WTC11 (cell line): ENCODE data around the gene GALNT7. TPM values are rescaled to one million over a fixed set of nuclear protein-coding genes. Genes with fewer than 3 reads are reported as not detected.

Source experiments
- ATAC-seq: fragments of 200-7000 bp; cut with Tn5 transposase; 2 replicates; pipeline ENCODE4 v1.10.0; 2021; ENCODE audit warnings: mild to moderate bottlenecking, moderate library complexity
- CTCF ChIA-PET: fragments of 300-600 bp; sonication (Branson Sonifier 250); formaldehyde crosslinking; loops from one replicate; lab custom pipeline; 2021; ENCODE audit warnings: antibody characterized with exemption; lab: Charles Lee
- POLR2A ChIA-PET: fragments of 350-600 bp; sonication (Branson Sonifier 250); formaldehyde crosslinking; loops from one replicate; lab custom pipeline; 2021; ENCODE audit warnings: antibody characterized with exemption; lab: Charles Lee
- DNase-seq: peaks from one replicate; pipeline ENCODE4 v3.0.0; 2021; ENCODE audit warnings: low spot score
- H3K27ac Mint-ChIP-seq: 2 replicates; pipeline ENCODE4 v1.8.0; 2021; ENCODE audit warnings: mixed read lengths
- H3K27me3 Mint-ChIP-seq: 2 replicates; pipeline ENCODE4 v1.8.0; 2021; ENCODE audit warnings: low read depth, mild to moderate bottlenecking, moderate library complexity, mixed read lengths
- H3K36me3 Mint-ChIP-seq: 2 replicates; pipeline ENCODE4 v1.8.0; 2021; ENCODE audit warnings: mixed read lengths
- H3K4me1 Mint-ChIP-seq: 2 replicates; pipeline ENCODE4 v1.8.0; 2022; ENCODE audit warnings: mixed read lengths
- H3K4me3 Mint-ChIP-seq: 2 replicates; pipeline ENCODE4 v1.8.0; 2021; ENCODE audit warnings: mild to moderate bottlenecking, moderate library complexity, mixed read lengths
- H3K9me3 Mint-ChIP-seq: 2 replicates; pipeline ENCODE4 v1.8.0; 2021; ENCODE audit warnings: mixed read lengths
- ATF1 ChIP-seq: sonication (generic); formaldehyde crosslinking; IDR thresholded peaks from 2 replicates; pipeline ENCODE4 v1.8.1; 2023; ENCODE audit warnings: mild to moderate bottlenecking, moderate library complexity, missing genetic modification reagents
- CREB1 ChIP-seq: sonication (generic); formaldehyde crosslinking; IDR thresholded peaks from 2 replicates; pipeline ENCODE4 v1.8.0; 2023; ENCODE audit warnings: mild to moderate bottlenecking, missing genetic modification reagents
- CREM ChIP-seq: sonication (generic); formaldehyde crosslinking; IDR thresholded peaks from 2 replicates; pipeline ENCODE4 v1.8.1; 2022; ENCODE audit warnings: mild to moderate bottlenecking, missing genetic modification reagents, moderate library complexity
- E2F1 ChIP-seq: sonication (generic); formaldehyde crosslinking; IDR thresholded peaks from 2 replicates; pipeline ENCODE4 v1.8.0; 2022; ENCODE audit warnings: mild to moderate bottlenecking, missing genetic modification reagents
- ETV6 ChIP-seq: sonication (generic); formaldehyde crosslinking; IDR thresholded peaks from 2 replicates; pipeline ENCODE4 v1.8.1; 2022; ENCODE audit warnings: mild to moderate bottlenecking, missing genetic modification reagents
- FOXJ3 ChIP-seq: sonication (generic); formaldehyde crosslinking; IDR thresholded peaks from 2 replicates; pipeline ENCODE4 v1.9.0; 2021; ENCODE audit warnings: missing genetic modification reagents, mild to moderate bottlenecking, borderline replicate concordance
- HMGA2 ChIP-seq: fragments of 250-450 bp; sonication (Bioruptor Pico); IDR thresholded peaks from 2 replicates; pipeline ENCODE4 v1.4.0; 2021; ENCODE audit warnings: mild to moderate bottlenecking, moderate library complexity
- IRF1 ChIP-seq: sonication (generic); formaldehyde crosslinking; IDR thresholded peaks from 2 replicates; pipeline ENCODE4 v1.8.0; 2023; ENCODE audit warnings: missing genetic modification reagents
- KAT7 ChIP-seq: sonication (generic); formaldehyde crosslinking; IDR thresholded peaks from 2 replicates; pipeline ENCODE4 v1.8.1; 2023; ENCODE audit warnings: missing genetic modification reagents, mild to moderate bottlenecking, borderline replicate concordance
- NR3C1 ChIP-seq: sonication (generic); formaldehyde crosslinking; conservative IDR thresholded peaks from 2 replicates; pipeline ENCODE4 v1.8.1; 2023; ENCODE audit warnings: low read depth, mild to moderate bottlenecking, missing genetic modification reagents
- RORB ChIP-seq: fragments of 250-450 bp; sonication (Bioruptor Pico); IDR thresholded peaks from 2 replicates; pipeline ENCODE4 v1.9.0; 2021; ENCODE audit warnings: mild to moderate bottlenecking
- SMAD4 ChIP-seq: sonication (generic); formaldehyde crosslinking; IDR thresholded peaks from 2 replicates; pipeline ENCODE4 v1.8.0; 2022; ENCODE audit warnings: mild to moderate bottlenecking, missing genetic modification reagents
- TEAD1 ChIP-seq: sonication (generic); formaldehyde crosslinking; IDR thresholded peaks from 2 replicates; pipeline ENCODE4 v1.8.0; 2022; ENCODE audit warnings: mild to moderate bottlenecking, missing genetic modification reagents
- TP53 ChIP-seq: sonication (generic); formaldehyde crosslinking; IDR thresholded peaks from 2 replicates; pipeline ENCODE4 v1.8.1; 2023; ENCODE audit warnings: mild to moderate bottlenecking, missing genetic modification reagents
- USF1 ChIP-seq: sonication (generic); formaldehyde crosslinking; IDR thresholded peaks from 2 replicates; pipeline ENCODE4 v1.8.0; 2022; ENCODE audit warnings: mild to moderate bottlenecking, missing genetic modification reagents
- ZNF121 ChIP-seq: sonication (generic); formaldehyde crosslinking; IDR thresholded peaks from 2 replicates; pipeline ENCODE4 v1.8.0; 2023; ENCODE audit warnings: missing genetic modification reagents
- ZNF138 ChIP-seq: sonication (generic); formaldehyde crosslinking; conservative IDR thresholded peaks from 2 replicates; pipeline ENCODE4 v1.8.1; 2022; ENCODE audit warnings: mild to moderate bottlenecking, moderate library complexity, missing genetic modification reagents
- ZNF396 ChIP-seq: fragments of 250-450 bp; sonication (Bioruptor Pico); IDR thresholded peaks from 2 replicates; pipeline ENCODE4 v1.8.0; 2021; ENCODE audit warnings: mild to moderate bottlenecking, moderate library complexity, borderline replicate concordance
- ZNF671 ChIP-seq: fragments of 250-450 bp; sonication (Bioruptor Pico); IDR thresholded peaks from 2 replicates; pipeline ENCODE4 v1.8.0; 2021; ENCODE audit warnings: mild to moderate bottlenecking
- total RNA-seq: library from RNA; stranded (reverse); gene quantifications from 3 replicates; pipeline ENCODE4 v1.2.3, GENCODE V29; 2021
- TF ChIP-seq, protein P1 (sequence below): sonication (generic); formaldehyde crosslinking; IDR thresholded peaks from 2 replicates; pipeline ENCODE4 v1.8.1; 2023; ENCODE audit warnings: mild to moderate bottlenecking, missing genetic modification reagents
- TF ChIP-seq, protein P2 (sequence below): fragments of 250-450 bp; sonication (Bioruptor Pico); IDR thresholded peaks from 2 replicates; pipeline ENCODE4 v1.9.0; 2021; ENCODE audit warnings: mild to moderate bottlenecking, borderline replicate concordance
- TF ChIP-seq, protein P3 (sequence below): fragments of 250-450 bp; sonication (Bioruptor Pico); IDR thresholded peaks from 2 replicates; pipeline ENCODE4 v1.9.0; 2021; ENCODE audit warnings: mild to moderate bottlenecking
- TF ChIP-seq, protein P4 (sequence below): fragments of 200-600 bp; IDR thresholded peaks from 2 replicates; pipeline ENCODE4 v1.8.0; 2022; ENCODE audit warnings: antibody characterized with exemption

GALNT7 gene
- total RNA-seq, 1 experiment from 2014 or later = 86.9 TPM

GRCh38 chr4:173128199-173128890 lies 40.3 kb upstream of the GALNT7 start:
- Mint-ChIP-seq H3K27ac (no peak overlapping the region), H3K36me3 (peaks cover 2% of the 10 kb centered on the region; the same call in 1 of the 2 replicates), H3K4me3 (no peak overlapping the region), H3K4me1 (peaks cover 25% of the 10 kb centered on the region), H3K27me3 (no peaks in the 10 kb centered on the region), H3K9me3 (0 out of 2 replicates have a peak, but pooled peaks cover 5% of the 10 kb centered on the region)
- DNase-seq (no peak), ATAC-seq (no peak)
- TF ChIP-seq TEAD1 (CRISPR knock-in tag) = no peak
- no peak for TF ChIP-seq ZNF671 (CRISPR knock-in tag)
- no peak for TF ChIP-seq IRF1 (CRISPR knock-in tag)
- no peak for TF ChIP-seq TP53
- TF ChIP-seq CREM (CRISPR knock-in tag) = no peak
- TF ChIP-seq SMAD4 (CRISPR knock-in tag) = no peak
- TF ChIP-seq, protein P1, sequence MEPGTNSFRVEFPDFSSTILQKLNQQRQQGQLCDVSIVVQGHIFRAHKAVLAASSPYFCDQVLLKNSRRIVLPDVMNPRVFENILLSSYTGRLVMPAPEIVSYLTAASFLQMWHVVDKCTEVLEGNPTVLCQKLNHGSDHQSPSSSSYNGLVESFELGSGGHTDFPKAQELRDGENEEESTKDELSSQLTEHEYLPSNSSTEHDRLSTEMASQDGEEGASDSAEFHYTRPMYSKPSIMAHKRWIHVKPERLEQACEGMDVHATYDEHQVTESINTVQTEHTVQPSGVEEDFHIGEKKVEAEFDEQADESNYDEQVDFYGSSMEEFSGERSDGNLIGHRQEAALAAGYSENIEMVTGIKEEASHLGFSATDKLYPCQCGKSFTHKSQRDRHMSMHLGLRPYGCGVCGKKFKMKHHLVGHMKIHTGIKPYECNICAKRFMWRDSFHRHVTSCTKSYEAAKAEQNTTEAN = no peak
- no peak for TF ChIP-seq NR3C1 (CRISPR knock-in tag)
- TF ChIP-seq ZNF396 (CRISPR knock-in tag) = no peak
- no peak for TF ChIP-seq USF1 (CRISPR knock-in tag)
- no peak for TF ChIP-seq ZNF121 (CRISPR knock-in tag)
- no peak for TF ChIP-seq HMGA2 (CRISPR knock-in tag)
- TF ChIP-seq CREB1 (CRISPR knock-in tag) = no peak
- ChIA-PET CTCF (no interaction called here), POLR2A (no interaction called here)

DNA sequence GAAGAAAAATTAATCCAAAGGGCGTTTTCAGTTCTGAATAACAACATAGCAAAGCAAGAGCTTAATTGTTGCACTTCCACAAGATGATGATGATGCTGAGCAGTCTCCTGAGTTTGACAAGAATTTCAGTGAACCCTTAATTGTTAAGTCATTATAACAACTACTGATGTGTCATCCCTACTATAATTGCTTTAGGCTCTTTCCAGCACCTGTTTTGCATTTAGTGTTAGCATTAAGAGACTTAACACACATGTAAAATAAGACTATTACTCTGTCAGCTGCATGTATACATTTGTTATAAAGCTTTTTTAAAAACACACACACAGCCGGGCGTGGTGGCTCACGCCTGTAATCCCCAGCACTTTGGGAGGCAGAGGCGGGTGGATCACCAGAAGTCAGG lies 37.9 kb upstream of the GALNT7 start:
- H3K27me3 Mint-ChIP-seq = no peaks in the 10 kb centered on the region
- peaks cover 27% of the 10 kb centered on the region for H3K4me1 Mint-ChIP-seq
- no peak overlapping the region for H3K4me3 Mint-ChIP-seq
- ATAC-seq = no peak
- DNase-seq = no peak
- H3K36me3 Mint-ChIP-seq = peaks cover 2% of the 10 kb centered on the region; the same call in 1 of the 2 replicates
- H3K27ac Mint-ChIP-seq = no peak overlapping the region
- ChIA-PET POLR2A (no interaction called here), CTCF (interaction anchor here (1.4 kb wide), 1 partner anchor 117 kb away, joined by 4 read pairs; no protein-coding TSS in a partner anchor)
- H3K9me3 Mint-ChIP-seq = 0 out of 2 replicates have a peak, but pooled peaks cover 5% of the 10 kb centered on the region
- TF ChIP-seq, protein P2, sequence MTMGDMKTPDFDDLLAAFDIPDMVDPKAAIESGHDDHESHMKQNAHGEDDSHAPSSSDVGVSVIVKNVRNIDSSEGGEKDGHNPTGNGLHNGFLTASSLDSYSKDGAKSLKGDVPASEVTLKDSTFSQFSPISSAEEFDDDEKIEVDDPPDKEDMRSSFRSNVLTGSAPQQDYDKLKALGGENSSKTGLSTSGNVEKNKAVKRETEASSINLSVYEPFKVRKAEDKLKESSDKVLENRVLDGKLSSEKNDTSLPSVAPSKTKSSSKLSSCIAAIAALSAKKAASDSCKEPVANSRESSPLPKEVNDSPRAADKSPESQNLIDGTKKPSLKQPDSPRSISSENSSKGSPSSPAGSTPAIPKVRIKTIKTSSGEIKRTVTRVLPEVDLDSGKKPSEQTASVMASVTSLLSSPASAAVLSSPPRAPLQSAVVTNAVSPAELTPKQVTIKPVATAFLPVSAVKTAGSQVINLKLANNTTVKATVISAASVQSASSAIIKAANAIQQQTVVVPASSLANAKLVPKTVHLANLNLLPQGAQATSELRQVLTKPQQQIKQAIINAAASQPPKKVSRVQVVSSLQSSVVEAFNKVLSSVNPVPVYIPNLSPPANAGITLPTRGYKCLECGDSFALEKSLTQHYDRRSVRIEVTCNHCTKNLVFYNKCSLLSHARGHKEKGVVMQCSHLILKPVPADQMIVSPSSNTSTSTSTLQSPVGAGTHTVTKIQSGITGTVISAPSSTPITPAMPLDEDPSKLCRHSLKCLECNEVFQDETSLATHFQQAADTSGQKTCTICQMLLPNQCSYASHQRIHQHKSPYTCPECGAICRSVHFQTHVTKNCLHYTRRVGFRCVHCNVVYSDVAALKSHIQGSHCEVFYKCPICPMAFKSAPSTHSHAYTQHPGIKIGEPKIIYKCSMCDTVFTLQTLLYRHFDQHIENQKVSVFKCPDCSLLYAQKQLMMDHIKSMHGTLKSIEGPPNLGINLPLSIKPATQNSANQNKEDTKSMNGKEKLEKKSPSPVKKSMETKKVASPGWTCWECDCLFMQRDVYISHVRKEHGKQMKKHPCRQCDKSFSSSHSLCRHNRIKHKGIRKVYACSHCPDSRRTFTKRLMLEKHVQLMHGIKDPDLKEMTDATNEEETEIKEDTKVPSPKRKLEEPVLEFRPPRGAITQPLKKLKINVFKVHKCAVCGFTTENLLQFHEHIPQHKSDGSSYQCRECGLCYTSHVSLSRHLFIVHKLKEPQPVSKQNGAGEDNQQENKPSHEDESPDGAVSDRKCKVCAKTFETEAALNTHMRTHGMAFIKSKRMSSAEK = no peak
- TF ChIP-seq E2F1 (no peak), ATF1 (no peak), RORB (CRISPR knock-in tag) (no peak), ETV6 (CRISPR knock-in tag) (no peak), FOXJ3 (CRISPR knock-in tag) (no peak), KAT7 (CRISPR knock-in tag) (no peak), ZNF138 (CRISPR knock-in tag) (no peak), TP53 (no peak)
- TF ChIP-seq, protein P3, sequence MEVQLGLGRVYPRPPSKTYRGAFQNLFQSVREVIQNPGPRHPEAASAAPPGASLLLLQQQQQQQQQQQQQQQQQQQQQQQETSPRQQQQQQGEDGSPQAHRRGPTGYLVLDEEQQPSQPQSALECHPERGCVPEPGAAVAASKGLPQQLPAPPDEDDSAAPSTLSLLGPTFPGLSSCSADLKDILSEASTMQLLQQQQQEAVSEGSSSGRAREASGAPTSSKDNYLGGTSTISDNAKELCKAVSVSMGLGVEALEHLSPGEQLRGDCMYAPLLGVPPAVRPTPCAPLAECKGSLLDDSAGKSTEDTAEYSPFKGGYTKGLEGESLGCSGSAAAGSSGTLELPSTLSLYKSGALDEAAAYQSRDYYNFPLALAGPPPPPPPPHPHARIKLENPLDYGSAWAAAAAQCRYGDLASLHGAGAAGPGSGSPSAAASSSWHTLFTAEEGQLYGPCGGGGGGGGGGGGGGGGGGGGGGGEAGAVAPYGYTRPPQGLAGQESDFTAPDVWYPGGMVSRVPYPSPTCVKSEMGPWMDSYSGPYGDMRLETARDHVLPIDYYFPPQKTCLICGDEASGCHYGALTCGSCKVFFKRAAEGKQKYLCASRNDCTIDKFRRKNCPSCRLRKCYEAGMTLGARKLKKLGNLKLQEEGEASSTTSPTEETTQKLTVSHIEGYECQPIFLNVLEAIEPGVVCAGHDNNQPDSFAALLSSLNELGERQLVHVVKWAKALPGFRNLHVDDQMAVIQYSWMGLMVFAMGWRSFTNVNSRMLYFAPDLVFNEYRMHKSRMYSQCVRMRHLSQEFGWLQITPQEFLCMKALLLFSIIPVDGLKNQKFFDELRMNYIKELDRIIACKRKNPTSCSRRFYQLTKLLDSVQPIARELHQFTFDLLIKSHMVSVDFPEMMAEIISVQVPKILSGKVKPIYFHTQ (CRISPR knock-in tag) = no peak
- TF ChIP-seq, protein P4, sequence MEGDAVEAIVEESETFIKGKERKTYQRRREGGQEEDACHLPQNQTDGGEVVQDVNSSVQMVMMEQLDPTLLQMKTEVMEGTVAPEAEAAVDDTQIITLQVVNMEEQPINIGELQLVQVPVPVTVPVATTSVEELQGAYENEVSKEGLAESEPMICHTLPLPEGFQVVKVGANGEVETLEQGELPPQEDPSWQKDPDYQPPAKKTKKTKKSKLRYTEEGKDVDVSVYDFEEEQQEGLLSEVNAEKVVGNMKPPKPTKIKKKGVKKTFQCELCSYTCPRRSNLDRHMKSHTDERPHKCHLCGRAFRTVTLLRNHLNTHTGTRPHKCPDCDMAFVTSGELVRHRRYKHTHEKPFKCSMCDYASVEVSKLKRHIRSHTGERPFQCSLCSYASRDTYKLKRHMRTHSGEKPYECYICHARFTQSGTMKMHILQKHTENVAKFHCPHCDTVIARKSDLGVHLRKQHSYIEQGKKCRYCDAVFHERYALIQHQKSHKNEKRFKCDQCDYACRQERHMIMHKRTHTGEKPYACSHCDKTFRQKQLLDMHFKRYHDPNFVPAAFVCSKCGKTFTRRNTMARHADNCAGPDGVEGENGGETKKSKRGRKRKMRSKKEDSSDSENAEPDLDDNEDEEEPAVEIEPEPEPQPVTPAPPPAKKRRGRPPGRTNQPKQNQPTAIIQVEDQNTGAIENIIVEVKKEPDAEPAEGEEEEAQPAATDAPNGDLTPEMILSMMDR = no peak
